IPS-NIHi11 (cell line): ENCODE measurements around the gene LTF.
A peak's percentile ranks its signal among the peaks of the same experiment; 100 is the strongest.

Experiments
- DNase-seq: peaks from one replicate; pipeline ENCODE4 v3.0.0; 2012; ENCODE audit warnings: mixed read lengths, low spot score

Gene LTF

GRCh38 chr3:46468753-46469600 lies 4.3 kb upstream of the LTF start:
- DNase-seq: no peak

- no peak for DNase-seq
These were observed 2.9 kb upstream of the LTF start for GRCh38 chr3:46467562-46467961.

- DNase-seq: no peak
These were observed 2.2 kb upstream of the LTF start for GRCh38 chr3:46466871-46467403.

GRCh38 chr3:46466273-46466672 lies 1.6 kb upstream of the LTF start:
- DNase-seq: no peak

DNA sequence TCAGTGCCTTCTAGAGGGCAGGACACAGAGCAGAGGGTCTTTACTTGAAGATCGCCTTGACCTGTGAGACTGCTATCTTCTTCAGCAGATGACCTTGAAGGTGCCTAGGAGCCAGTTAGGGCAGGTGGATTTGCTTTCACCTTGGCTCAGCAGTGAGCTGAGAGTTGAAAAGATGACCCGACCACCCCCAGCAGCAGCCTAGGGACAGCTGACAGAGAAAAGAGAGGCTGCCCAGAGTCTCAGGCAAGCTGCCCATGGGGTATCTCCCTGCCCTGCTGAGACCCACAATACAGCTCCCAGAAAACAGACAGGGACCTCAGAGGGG lies 453 bp upstream of the LTF start:
- no peak for DNase-seq

GRCh38 chr3:46463868-46464241 lies 850 bp downstream of the LTF start:
- no peak for DNase-seq

- DNase-seq: no peak
These were observed 1.4 kb downstream of the LTF start for GRCh38 chr3:46463120-46463867.

GRCh38 chr3:46462511-46462910 lies 2.2 kb downstream of the LTF start:
- DNase-seq: no peak

GRCh38 chr3:46462111-46462510 lies 2.6 kb downstream of the LTF start:
- peak; percentile 53 for DNase-seq

DNA sequence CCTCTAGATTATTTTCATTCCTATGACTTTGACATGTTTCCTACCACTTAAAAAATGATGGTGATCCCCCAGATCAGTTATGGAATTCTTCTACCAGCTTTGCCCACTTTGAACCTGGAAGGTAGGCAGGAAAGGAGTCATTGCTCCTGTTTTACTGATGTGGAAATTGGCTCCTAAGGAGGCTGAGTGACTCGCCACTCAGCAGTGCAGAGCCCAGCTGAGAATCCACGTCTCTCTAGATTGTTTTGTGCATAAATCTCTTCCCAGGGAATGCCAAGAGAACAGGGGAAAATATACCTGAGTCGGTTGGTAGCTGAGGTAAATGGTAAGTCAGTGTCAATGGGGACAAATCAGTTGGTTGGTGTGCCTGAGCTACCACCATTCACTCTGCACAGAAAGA lies 4.7 kb downstream of the LTF start:
- DNase-seq: no peak

DNA sequence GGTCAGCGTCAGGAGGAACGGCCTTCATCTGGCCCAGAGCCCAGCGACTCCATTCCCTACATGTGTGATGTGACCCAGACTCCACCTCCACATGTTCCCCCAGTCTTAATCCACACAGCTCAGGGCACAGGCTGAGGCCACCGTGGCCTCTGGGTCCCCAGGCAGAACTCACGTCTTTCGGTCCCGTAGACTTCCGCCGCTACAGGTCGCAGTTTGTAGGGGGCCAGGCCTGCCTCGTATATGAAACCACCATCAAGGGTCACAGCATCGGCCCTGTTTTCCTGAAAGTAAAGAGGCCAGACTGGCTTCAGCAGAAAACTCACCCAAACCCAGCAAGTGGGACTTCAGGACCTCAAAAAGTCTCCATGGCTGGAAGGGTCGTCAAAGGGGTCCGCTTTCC lies 8.6 kb downstream of the LTF start:
- no peak for DNase-seq

DNA sequence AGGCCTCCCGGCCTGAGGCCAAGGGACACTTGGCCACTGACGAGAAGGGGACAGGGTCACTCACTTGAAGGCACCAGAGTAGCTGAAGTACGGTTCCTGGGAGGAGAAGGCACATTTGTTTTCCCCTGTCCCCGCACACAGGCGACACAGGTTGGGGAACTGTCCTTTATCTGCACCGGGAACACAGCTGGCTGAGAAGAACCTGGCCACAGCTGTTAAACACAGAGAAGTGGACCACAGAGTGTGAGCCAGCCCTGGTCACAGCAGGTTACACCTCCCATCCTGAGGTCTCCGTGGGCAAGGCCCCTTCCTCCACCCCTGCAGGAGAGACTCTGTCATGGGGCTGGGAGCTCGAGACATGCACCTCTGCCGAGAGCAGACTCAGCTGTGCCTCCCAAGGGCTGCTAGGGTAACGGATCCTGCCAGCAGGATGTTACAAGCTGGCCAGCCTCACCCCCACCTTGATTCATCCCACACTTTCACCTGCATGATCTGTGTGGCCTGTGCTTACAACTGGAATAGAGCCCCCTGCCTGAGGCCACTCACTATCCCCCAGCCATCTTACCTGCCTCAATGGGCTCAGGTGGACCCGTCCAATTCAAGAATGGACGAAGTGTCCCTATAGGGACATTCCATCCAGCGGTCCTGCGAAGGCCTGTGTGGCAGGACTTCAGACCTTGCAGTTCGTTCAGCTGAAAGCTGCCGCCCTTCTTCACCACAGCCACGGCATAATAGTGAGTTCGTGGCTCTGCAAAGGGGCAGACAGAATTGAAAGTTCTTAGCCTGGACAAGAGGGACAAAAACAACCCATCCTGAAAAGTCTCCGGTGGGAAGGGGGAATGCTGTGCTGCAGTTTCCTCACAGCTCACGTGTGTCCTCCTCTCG lies 9.2 kb downstream of the LTF start:
- DNase-seq: no peak

- DNase-seq: no peak
These were observed 10.1 kb downstream of the LTF start for GRCh38 chr3:46454606-46455005.

GRCh38 chr3:46454209-46454595 lies 10.5 kb downstream of the LTF start:
- no peak for DNase-seq

GRCh38 chr3:46453526-46454208 lies 11.0 kb downstream of the LTF start:
- no peak for DNase-seq

GRCh38 chr3:46449755-46450552 lies 14.8 kb downstream of the LTF start:
- DNase-seq: peak; percentile 76

DNA sequence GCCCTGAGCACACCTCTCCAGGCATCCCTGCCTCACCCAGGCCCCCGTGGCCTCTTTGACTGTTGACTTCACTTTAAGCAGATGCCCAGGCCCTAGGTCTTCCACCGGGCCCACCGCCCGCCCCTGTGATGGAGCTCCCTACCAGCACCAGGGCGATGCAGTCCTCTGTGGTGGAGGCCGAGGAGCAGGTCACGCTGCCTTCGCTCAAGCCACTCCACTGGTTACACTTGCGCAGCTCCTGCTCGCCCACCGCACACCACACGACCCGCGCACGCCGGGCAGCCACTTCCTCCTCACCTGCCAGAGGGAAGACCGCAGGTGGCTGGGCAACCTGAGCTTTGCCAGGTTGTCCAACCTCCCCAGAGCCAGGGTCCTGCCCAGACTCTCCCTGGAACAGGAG lies 16.0 kb downstream of the LTF start:
- DNase-seq: no peak

DNA sequence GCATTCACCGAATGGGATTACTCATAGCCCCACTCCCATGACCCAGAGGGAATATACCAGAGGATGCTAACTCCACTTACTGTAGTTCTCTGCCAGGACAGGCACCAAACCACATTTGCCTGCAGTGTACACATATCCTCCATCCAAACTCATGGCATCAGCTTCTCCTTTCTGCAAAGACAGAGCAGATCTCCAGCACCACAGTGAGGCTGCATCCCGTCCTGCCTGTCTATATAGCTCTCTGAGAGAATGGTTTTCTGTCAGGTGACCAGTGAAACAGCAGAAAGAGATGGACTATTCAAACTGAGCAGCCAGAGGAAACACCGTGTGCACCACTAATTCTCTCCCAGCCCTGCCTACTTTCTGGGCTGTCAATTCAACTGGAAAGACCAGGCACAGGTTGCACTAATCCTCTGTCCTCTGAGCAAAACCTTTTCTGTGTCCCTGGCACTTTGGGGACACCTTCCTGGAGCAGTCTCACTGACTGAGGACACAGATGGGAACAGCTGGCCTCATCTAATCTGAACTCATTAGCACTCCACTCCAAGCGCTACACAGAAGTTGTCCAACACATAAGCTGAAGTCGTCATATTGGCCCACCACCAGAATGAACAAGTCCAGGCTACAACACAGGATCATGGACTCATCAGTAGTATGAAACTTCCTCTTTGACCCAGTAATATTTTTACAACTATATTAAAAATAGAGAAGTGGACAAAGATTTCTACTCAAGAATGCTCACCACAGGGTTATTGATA lies 17.3 kb downstream of the LTF start:
- DNase-seq: no peak

DNA sequence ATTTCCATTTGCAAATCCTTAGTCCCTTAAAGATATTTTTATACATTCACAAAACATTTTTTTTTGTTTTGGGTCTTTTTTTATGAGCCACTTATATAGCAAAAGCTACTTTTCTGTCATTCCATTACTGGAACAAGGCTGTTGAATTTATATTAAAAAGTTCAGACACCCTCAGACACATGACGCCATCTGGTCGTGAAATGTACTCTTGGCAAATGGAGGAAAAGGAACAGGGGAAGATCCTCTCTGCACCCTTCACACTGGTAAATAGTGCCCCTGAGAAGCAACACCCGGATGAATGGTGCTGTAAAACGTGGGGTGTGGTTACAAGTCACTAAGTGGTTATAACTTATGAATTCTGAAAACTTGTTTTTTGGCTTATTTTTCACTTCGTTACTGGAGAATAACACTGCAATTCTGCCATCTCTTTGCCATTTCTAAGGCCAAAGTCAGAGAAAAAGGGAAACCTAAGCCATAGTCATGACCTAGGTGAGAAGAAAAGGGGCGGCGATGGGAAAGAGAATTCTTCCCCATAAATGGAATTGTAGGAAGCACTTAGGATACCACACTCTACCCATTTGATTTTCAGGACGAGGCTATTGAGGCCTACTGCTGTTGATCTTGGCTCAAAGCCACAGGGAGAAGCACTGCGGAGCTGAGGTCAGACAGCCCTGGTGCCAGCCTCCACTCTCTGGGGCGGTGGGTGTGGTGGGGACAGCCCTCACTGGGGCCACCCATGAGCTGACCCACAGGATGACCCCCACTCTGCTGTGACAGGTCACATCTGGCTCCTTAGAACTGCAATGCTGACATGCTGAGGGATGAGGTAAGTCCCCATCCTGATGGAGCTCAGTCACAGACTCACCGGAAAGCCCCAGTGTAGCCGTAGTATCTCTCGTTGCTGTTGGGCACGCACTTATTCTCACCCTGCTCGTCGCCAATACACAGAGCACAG lies 21.9 kb downstream of the LTF start:
- no peak for DNase-seq
